WERI-Rb-1 (cell line): ENCODE results near the gene ART1.
"Not testable (repeated sequence)": the region's sequence is repeated elsewhere in the genome, so short reads cannot be mapped to it uniquely, and the experiment has no call there.

ENCODE experiments used
- DNase-seq: peaks from one replicate; pipeline ENCODE4 v3.0.0-alpha.2; 2020
- H3K27ac ChIP-seq: fragments of 250-450 bp; sonication (Bioruptor Pico); 2 replicates; pipeline ENCODE4 v1.5.1; 2020; ENCODE audit warnings: mild to moderate bottlenecking, moderate library complexity
- H3K27me3 ChIP-seq: fragments of 250-450 bp; sonication (Bioruptor Pico); 2 replicates; pipeline ENCODE4 v1.5.1; 2021; ENCODE audit warnings: mild to moderate bottlenecking, low read depth, moderate library complexity; ENCODE audit not compliant: insufficient read depth, severe bottlenecking
- H3K36me3 ChIP-seq: fragments of 250-450 bp; sonication (Bioruptor Pico); 2 replicates; pipeline ENCODE4 v1.5.1; 2020; ENCODE audit warnings: mild to moderate bottlenecking, moderate library complexity
- H3K4me3 ChIP-seq: 2 replicates; pipeline ENCODE4 v1.5.1; 2011; ENCODE audit warnings: low read depth, mild to moderate bottlenecking, control low read depth, low read length
- H3K9me3 ChIP-seq: fragments of 250-450 bp; sonication (Bioruptor Pico); 2 replicates; pipeline ENCODE4 v1.5.1; 2021; ENCODE audit warnings: mild to moderate bottlenecking, moderate library complexity; ENCODE audit not compliant: severe bottlenecking
- TF ChIP-seq, protein P1 (sequence below): IDR thresholded peaks from 2 replicates; pipeline ENCODE4 v1.5.1; 2011; ENCODE audit warnings: low read depth, mild to moderate bottlenecking, control low read depth, inconsistent platforms, low read length

The ART1 gene

DNA sequence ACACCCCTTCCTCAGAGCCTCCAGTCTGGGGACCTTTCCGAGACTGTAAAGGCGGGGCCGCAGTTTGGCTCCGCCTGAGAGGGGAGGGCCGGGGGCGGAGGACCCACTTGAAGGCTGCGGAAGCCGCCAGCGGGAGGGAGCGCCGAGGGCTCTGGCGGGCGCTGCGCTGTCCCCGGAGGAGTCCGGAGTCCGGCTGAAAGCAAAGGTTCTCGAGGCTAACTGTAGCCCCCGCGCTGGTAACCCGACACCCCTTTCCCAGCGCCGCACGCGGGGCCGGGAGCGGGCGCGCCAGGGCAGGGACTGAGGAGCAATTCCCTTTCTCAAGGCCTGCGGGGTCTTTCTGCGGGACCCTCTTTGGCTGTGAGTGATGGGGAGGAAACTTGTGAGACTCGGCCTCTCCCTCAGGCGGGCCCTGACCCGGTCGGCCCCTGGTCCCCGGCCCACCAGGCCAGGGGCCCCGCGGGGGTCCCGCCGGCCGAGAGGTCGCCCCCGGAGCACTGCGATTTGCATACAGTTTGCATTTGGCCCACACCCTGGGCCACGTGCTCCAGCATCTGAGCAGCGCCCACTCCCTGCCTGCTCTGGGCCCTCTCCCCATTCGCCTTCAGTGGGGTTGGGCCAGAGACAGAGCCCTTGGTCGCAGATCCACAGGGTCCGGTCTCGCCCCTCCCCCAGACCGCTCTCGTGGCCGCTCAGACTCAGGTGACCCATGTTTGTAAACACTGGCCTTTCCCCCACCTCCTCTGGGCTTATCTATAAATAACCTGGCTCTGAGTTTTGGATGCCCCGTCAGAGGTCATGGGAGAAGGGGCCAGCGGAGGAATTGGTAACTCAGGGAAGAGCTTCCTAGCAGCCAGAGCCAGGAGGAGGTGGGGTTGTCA is 2.6 kb upstream of the ART1 start:
- Histone ChIP-seq H3K36me3 (no peaks in the 10 kb centered on the region), H3K4me3 (peak overlapping the region; percentile 45)
- peak; percentile 59 for DNase-seq

DNA sequence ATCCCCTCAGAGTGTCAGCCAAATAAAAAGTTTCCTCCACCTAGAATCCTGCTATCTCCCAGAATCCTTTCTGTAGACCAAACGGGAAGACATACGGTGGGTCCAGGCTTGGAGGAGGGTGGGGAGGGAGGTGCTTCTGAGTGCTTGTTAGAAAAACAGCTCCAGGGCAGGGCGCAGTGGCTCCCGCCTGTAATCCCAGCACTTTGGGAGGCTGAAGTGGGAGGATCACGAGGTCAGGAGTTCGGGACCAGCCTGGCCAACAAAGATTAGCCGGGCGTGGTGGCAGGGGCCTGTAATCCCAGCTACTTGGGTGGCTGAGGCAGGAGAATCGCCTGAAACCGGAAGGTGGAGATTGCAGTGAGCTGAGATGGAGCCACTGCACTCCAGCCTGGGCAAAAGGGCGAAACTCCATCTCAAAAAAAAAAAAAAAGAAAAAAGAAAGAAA is 1.8 kb upstream of the ART1 start:
- not testable (repeated sequence) for H3K9me3 ChIP-seq, H3K27ac ChIP-seq, H3K36me3 ChIP-seq, H3K27me3 ChIP-seq
- H3K4me3 ChIP-seq, result peak overlapping the region; percentile 45
- peak; percentile 35 for DNase-seq

More for the DNA sequence above, 2.6 kb upstream of the ART1 start:
- no peaks in the 10 kb centered on the region for H3K9me3 ChIP-seq
- H3K27me3 ChIP-seq, result no peaks in the 10 kb centered on the region
- H3K27ac ChIP-seq, result no peak overlapping the region
- TF ChIP-seq, protein P1, sequence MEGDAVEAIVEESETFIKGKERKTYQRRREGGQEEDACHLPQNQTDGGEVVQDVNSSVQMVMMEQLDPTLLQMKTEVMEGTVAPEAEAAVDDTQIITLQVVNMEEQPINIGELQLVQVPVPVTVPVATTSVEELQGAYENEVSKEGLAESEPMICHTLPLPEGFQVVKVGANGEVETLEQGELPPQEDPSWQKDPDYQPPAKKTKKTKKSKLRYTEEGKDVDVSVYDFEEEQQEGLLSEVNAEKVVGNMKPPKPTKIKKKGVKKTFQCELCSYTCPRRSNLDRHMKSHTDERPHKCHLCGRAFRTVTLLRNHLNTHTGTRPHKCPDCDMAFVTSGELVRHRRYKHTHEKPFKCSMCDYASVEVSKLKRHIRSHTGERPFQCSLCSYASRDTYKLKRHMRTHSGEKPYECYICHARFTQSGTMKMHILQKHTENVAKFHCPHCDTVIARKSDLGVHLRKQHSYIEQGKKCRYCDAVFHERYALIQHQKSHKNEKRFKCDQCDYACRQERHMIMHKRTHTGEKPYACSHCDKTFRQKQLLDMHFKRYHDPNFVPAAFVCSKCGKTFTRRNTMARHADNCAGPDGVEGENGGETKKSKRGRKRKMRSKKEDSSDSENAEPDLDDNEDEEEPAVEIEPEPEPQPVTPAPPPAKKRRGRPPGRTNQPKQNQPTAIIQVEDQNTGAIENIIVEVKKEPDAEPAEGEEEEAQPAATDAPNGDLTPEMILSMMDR, result no peak

GRCh38 chr11:3645552-3645951 is 624 bp downstream of the ART1 start:
- Histone ChIP-seq H3K36me3 (no peaks in the 10 kb centered on the region), H3K9me3 (no peaks in the 10 kb centered on the region), H3K4me3 (no peak overlapping the region), H3K27me3 (no peaks in the 10 kb centered on the region), H3K27ac (no peak overlapping the region)
- TF ChIP-seq, protein P1, result no peak
- no peak for DNase-seq

GRCh38 chr11:3648843-3649242 is 3.9 kb downstream of the ART1 start:
- H3K27ac ChIP-seq, H3K36me3 ChIP-seq, DNase-seq, H3K9me3 ChIP-seq, H3K27me3 ChIP-seq: not testable (repeated sequence)
- peak overlapping the region; percentile 24 for H3K4me3 ChIP-seq

DNA sequence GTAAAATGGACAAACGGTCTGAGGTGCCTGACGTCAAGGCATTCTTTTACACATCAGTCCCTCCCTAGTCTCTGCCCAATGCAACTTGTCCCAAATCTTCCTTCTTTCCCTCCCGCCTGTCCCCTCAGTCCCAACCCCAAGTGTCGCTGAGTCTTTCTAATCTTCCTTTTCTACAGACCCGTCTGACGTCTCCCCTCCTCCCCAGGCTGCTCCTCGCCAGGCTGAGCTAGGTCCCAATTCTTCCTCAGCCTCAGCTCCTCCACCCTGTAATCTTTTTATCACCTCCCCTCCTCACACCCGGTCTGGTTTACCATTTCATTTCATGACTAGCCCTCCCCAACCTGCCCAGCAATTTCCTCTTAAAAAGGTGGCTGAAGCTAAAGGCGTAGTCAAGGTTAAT is 4.4 kb downstream of the ART1 start:
- H3K27me3 ChIP-seq, H3K36me3 ChIP-seq, H3K9me3 ChIP-seq, H3K27ac ChIP-seq: not testable (repeated sequence)
- peak overlapping the region; percentile 24 for H3K4me3 ChIP-seq
- DNase-seq, result peak; percentile 50

DNA sequence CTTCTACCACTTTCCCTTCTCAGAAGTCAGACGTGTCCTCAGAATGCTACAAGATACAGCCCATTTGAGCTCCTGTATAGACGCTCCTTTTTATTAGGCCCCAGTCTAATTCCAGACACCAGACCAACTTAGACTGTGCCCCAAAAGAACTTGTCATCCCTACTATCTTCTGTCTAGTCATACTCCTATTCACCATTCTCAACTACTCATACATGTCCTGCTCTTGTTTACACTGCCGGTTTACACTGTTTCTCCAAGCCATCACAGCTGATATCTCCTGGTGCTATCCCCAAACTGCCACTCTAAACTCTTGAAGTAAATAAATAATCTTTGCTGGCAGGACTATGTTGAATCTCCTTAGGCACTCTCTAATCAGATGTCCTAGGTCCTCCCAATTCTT is 7.6 kb downstream of the ART1 start:
- not testable (repeated sequence) for DNase-seq, H3K27ac ChIP-seq, H3K27me3 ChIP-seq, H3K9me3 ChIP-seq, H3K36me3 ChIP-seq, H3K4me3 ChIP-seq

GRCh38 chr11:3655547-3655946 is 10.6 kb downstream of the ART1 start:
- no peak overlapping the region for H3K4me3 ChIP-seq
- TF ChIP-seq, protein P1, result no peak
- H3K27me3 ChIP-seq, result no peaks in the 10 kb centered on the region
- no peak for DNase-seq
- no peak overlapping the region for H3K27ac ChIP-seq
- H3K36me3 ChIP-seq, result no peaks in the 10 kb centered on the region
- H3K9me3 ChIP-seq, result no peaks in the 10 kb centered on the region

DNA sequence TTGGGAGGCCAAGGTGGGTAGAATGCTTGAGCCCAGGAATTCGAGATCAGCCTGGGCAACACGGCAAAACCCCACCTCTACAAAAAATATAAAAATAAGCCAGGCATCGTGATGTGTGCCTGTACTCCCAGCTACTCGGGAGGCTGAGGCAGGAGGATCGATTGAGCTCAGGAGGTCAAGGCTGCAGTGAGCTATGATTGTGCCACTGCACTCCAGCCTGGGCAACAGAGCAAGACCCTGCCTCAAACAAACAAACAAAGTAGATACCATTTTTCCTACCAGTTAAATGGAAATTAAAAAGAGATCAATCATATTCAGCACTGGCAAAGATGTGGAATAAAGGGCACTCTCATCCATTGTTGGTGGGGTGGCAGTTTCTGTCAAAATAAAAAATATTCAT is 12.4 kb downstream of the ART1 start:
- not testable (repeated sequence) for H3K27me3 ChIP-seq, H3K9me3 ChIP-seq, DNase-seq, H3K36me3 ChIP-seq, H3K4me3 ChIP-seq, H3K27ac ChIP-seq
